ENCODE measurements around the gene FRMPD1.

- TF ChIP-seq CTCF (IDR thresholded peaks at IDR 0.05) (no peak), POLR2A (IDR thresholded peaks at IDR 0.05) (no peak)
Measured at GRCh38 chr9:37660691-37661090, 9.9 kb downstream of the FRMPD1 start.
